Hepatocyte (in vitro differentiated cells): ENCODE results near the gene HOXD3. TPM values are rescaled to one million over a fixed set of nuclear protein-coding genes. Genes with fewer than 3 reads are reported as not detected.

ENCODE experiments used
- DNase-seq: peaks from one replicate; pipeline ENCODE4 v3.0.0-alpha.2; 2016; ENCODE audit warnings: low spot score
- H2AFZ ChIP-seq: fragments of 200-600 bp; sonication (generic); 2 replicates; pipeline ENCODE4 v1.6.0; 2016; ENCODE audit warnings: antibody characterized with exemption, mild to moderate bottlenecking
- H3K27ac ChIP-seq: fragments of 200-600 bp; sonication (generic); 2 replicates; pipeline ENCODE4 v1.5.1; 2016; ENCODE audit warnings: mild to moderate bottlenecking
- H3K27me3 ChIP-seq: fragments of 200-600 bp; sonication (generic); 2 replicates; pipeline ENCODE4 v1.6.1; 2016
- H3K36me3 ChIP-seq: fragments of 200-600 bp; sonication (generic); replicated peaks from 2 replicates; pipeline ENCODE4 v1.5.1; 2016; ENCODE audit warnings: low read depth; ENCODE audit not compliant: insufficient read depth
- H3K4me1 ChIP-seq: fragments of 200-600 bp; sonication (generic); 2 replicates; pipeline ENCODE4 v1.5.1; 2016; ENCODE audit warnings: mild to moderate bottlenecking, moderate library complexity; ENCODE audit not compliant: insufficient read depth
- H3K4me2 ChIP-seq: fragments of 200-600 bp; sonication (generic); 2 replicates; pipeline ENCODE4 v1.6.0; 2016
- H3K4me3 ChIP-seq: fragments of 200-600 bp; sonication (generic); 2 replicates; pipeline ENCODE4 v1.5.1; 2016; ENCODE audit warnings: mild to moderate bottlenecking
- H3K79me2 ChIP-seq: fragments of 200-600 bp; sonication (generic); 2 replicates; pipeline ENCODE4 v1.6.0; 2017; ENCODE audit warnings: mild to moderate bottlenecking
- H3K9me2 ChIP-seq: fragments of 200-600 bp; sonication (generic); replicated peaks from 2 replicates; pipeline ENCODE4 v1.6.0; 2017; ENCODE audit warnings: mild to moderate bottlenecking; ENCODE audit not compliant: insufficient read depth
- H3K9me3 ChIP-seq: fragments of 200-600 bp; sonication (generic); 2 replicates; pipeline ENCODE4 v1.5.1; 2016; ENCODE audit warnings: low read depth, mild to moderate bottlenecking
- H4K20me1 ChIP-seq: fragments of 200-600 bp; sonication (generic); 2 replicates; pipeline ENCODE4 v1.6.0; 2016; ENCODE audit warnings: mild to moderate bottlenecking; ENCODE audit not compliant: insufficient read depth, poor library complexity, severe bottlenecking
- CTCF ChIP-seq: fragments of 200-600 bp; sonication (generic); IDR thresholded peaks from 2 replicates; pipeline ENCODE4 v1.5.1; 2016; ENCODE audit warnings: antibody characterized with exemption, mild to moderate bottlenecking; ENCODE audit not compliant: poor library complexity
- EZH2 ChIP-seq: fragments of 200-600 bp; sonication (generic); IDR thresholded peaks from 2 replicates; pipeline ENCODE4 v1.6.1; 2016; ENCODE audit warnings: antibody characterized with exemption, mild to moderate bottlenecking, borderline replicate concordance
- EZH2phosphoT487 ChIP-seq: fragments of 200-600 bp; sonication (generic); IDR thresholded peaks from one replicate; pipeline ENCODE4 v1.6.1; 2018; ENCODE audit warnings: antibody characterized with exemption, mild to moderate bottlenecking, low read depth, moderate library complexity; ENCODE audit not compliant: unreplicated experiment, severe bottlenecking
- WGBS: methylation state at CpG from one replicate; pipeline ENCODE4 v1.1.6; 2016; ENCODE audit warnings: low lambda C conversion rate; ENCODE audit errors: missing lambda C conversion rate; 5-methylcytosine and 5-hydroxymethylcytosine counted together
- polyA plus RNA-seq: library from polyadenylated mRNA; unstranded; fragments of >200 nt; fragmentation: Nextera tagmentation; extraction: Ambion mirVana; gene quantifications from 2 replicates; pipeline ENCODE4 v1.2.1, GENCODE V29; 2016
- total RNA-seq: library from RNA; depleted of rRNA; stranded (reverse); fragments of >200 nt; gene quantifications from 2 replicates; pipeline ENCODE4 v1.2.3, GENCODE V29; 2014

HOXD3 gene
- total and polyA plus RNA-seq, 2 experiments from 2014 or later, result 0.13 TPM; not detected in 1

GRCh38 chr2:176111846-176112374 lies 45.2 kb upstream of the HOXD3 start:
- Histone ChIP-seq H3K9me2 (no peaks in the 10 kb centered on the region), H4K20me1 (peaks cover 63% of the 10 kb centered on the region), H3K27ac (no peak overlapping the region), H3K79me2 (peaks cover 66% of the 10 kb centered on the region), H3K27me3 (peaks cover 94% of the 10 kb centered on the region), H3K4me2 (peak overlapping the region; percentile 73), H3K4me1 (no peaks in the 10 kb centered on the region), H3K4me3 (no peak overlapping the region), H3K36me3 (no peaks in the 10 kb centered on the region), H2AFZ (no peak overlapping the region), H3K9me3 (peaks cover 3% of the 10 kb centered on the region)
- DNase-seq, result no peak
- no peak for TF ChIP-seq EZH2phosphoT487
- TF ChIP-seq CTCF, result no peak
- no peak for TF ChIP-seq EZH2
- WGBS, result 16% methylated on average over 29 of the region's 29 CpGs

GRCh38 chr2:176112375-176113302 lies 44.5 kb upstream of the HOXD3 start:
- H2AFZ ChIP-seq, result no peak overlapping the region
- 35% methylated on average over 40 of the region's 40 CpGs for WGBS
- H3K79me2 ChIP-seq, result peaks cover 67% of the 10 kb centered on the region
- no peaks in the 10 kb centered on the region for H3K9me2 ChIP-seq
- no peaks in the 10 kb centered on the region for H3K36me3 ChIP-seq
- H3K9me3 ChIP-seq, result peaks cover 3% of the 10 kb centered on the region
- peak overlapping the region; percentile 73 for H3K4me2 ChIP-seq
- no peaks in the 10 kb centered on the region for H3K4me1 ChIP-seq
- DNase-seq, result no peak
- H3K4me3 ChIP-seq, result no peak overlapping the region
- TF ChIP-seq CTCF, result no peak
- TF ChIP-seq EZH2phosphoT487, result peak; percentile 44
- peaks cover 97% of the 10 kb centered on the region for H3K27me3 ChIP-seq
- H4K20me1 ChIP-seq, result peaks cover 69% of the 10 kb centered on the region
- no peak overlapping the region for H3K27ac ChIP-seq

GRCh38 chr2:176114120-176114929 lies 42.8 kb upstream of the HOXD3 start:
- H3K9me3 ChIP-seq, result peaks cover 3% of the 10 kb centered on the region
- H3K79me2 ChIP-seq, result peaks cover 66% of the 10 kb centered on the region
- TF ChIP-seq EZH2phosphoT487 (no peak), EZH2 (no peak)
- WGBS, result 36% methylated on average over 26 of the region's 26 CpGs
- peak overlapping the region; percentile 73 for H3K4me2 ChIP-seq
- H3K4me3 ChIP-seq, result no peak overlapping the region
- no peak overlapping the region for H3K27ac ChIP-seq
- no peak overlapping the region for H2AFZ ChIP-seq
- peaks cover 71% of the 10 kb centered on the region for H4K20me1 ChIP-seq
- peaks cover 99% of the 10 kb centered on the region for H3K27me3 ChIP-seq
- no peak for DNase-seq
- no peaks in the 10 kb centered on the region for H3K4me1 ChIP-seq
- no peaks in the 10 kb centered on the region for H3K36me3 ChIP-seq
- H3K9me2 ChIP-seq, result no peaks in the 10 kb centered on the region
